ENCODE measurements around the gene HAUS1. TPM values are rescaled to one million over a fixed set of nuclear protein-coding genes. Genes with fewer than 3 reads are reported as not detected.
"Not testable (repeated sequence)": the region's sequence is repeated elsewhere in the genome, so short reads cannot be mapped to it uniquely, and the experiment has no call there.

Gene HAUS1
- total RNA-seq, 1 donor from 2014 or later: 57.0 TPM

- Mint-ChIP-seq H3K36me3 (ENCODE audit: insufficient read depth) (peaks cover 3% of the 10 kb centered on the region), H3K4me3 (ENCODE audit: low read depth) (no peak overlapping the region), H3K9me3 (ENCODE audit: low read depth) (no peaks in the 10 kb centered on the region), H3K27me3 (no peaks in the 10 kb centered on the region), H3K27ac (no peak overlapping the region), H3K4me1 (ENCODE audit: low read depth) (peaks cover 13% of the 10 kb centered on the region)
- no peak for DNase-seq (ENCODE audit: low spot score, unreplicated experiment)
- TF ChIP-seq, protein P1, sequence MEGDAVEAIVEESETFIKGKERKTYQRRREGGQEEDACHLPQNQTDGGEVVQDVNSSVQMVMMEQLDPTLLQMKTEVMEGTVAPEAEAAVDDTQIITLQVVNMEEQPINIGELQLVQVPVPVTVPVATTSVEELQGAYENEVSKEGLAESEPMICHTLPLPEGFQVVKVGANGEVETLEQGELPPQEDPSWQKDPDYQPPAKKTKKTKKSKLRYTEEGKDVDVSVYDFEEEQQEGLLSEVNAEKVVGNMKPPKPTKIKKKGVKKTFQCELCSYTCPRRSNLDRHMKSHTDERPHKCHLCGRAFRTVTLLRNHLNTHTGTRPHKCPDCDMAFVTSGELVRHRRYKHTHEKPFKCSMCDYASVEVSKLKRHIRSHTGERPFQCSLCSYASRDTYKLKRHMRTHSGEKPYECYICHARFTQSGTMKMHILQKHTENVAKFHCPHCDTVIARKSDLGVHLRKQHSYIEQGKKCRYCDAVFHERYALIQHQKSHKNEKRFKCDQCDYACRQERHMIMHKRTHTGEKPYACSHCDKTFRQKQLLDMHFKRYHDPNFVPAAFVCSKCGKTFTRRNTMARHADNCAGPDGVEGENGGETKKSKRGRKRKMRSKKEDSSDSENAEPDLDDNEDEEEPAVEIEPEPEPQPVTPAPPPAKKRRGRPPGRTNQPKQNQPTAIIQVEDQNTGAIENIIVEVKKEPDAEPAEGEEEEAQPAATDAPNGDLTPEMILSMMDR (IDR thresholded peaks at IDR 0.05; ENCODE audit: unreplicated experiment): no peak
Observed at GRCh38 chr18:46099463-46099862, 4.7 kb upstream of the HAUS1 start.

DNA sequence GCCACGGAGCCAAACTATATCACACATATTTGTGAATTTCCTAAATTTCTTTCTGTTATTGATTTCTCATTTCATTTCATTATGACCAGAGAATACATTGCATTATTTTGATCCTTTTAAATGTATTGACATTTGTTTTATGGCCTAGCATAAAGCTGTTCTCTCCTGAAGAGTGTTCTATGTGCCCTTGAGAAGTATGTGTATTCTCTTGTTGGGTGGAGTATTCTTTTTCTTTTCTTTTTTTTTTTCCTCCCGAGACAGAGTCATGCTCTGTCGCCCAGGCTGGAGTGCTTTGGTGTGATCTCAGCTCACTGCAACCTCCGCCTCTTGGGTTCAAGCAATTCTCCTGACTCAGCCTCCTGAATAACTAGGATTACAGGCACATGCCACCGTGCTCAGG lies 5.2 kb downstream of the HAUS1 start:
- H3K4me3 Mint-ChIP-seq (ENCODE audit: low read depth): no peak overlapping the region
- H3K9me3 Mint-ChIP-seq (ENCODE audit: low read depth): no peaks in the 10 kb centered on the region
- H3K27ac Mint-ChIP-seq: no peak overlapping the region
- H3K27me3 Mint-ChIP-seq: no peaks in the 10 kb centered on the region
- TF ChIP-seq, protein P1 (IDR thresholded peaks at IDR 0.05; ENCODE audit: unreplicated experiment): no peak
- peaks cover 6% of the 10 kb centered on the region for H3K4me1 Mint-ChIP-seq (ENCODE audit: low read depth)
- no peak for DNase-seq (ENCODE audit: low spot score, unreplicated experiment)
- peaks cover 24% of the 10 kb centered on the region for H3K36me3 Mint-ChIP-seq (ENCODE audit: insufficient read depth)

GRCh38 chr18:46110406-46110805 lies 6.2 kb downstream of the HAUS1 start:
- no peak overlapping the region for H3K27ac Mint-ChIP-seq
- H3K4me3 Mint-ChIP-seq (ENCODE audit: low read depth): no peak overlapping the region
- peaks cover 26% of the 10 kb centered on the region for H3K36me3 Mint-ChIP-seq (ENCODE audit: insufficient read depth)
- H3K9me3 Mint-ChIP-seq (ENCODE audit: low read depth): no peaks in the 10 kb centered on the region
- no peak for DNase-seq (ENCODE audit: low spot score, unreplicated experiment)
- no peaks in the 10 kb centered on the region for H3K27me3 Mint-ChIP-seq
- no peaks in the 10 kb centered on the region for H3K4me1 Mint-ChIP-seq (ENCODE audit: low read depth)
- TF ChIP-seq, protein P1 (IDR thresholded peaks at IDR 0.05; ENCODE audit: unreplicated experiment): no peak

GRCh38 chr18:46113751-46114150 lies 9.6 kb downstream of the HAUS1 start:
- Mint-ChIP-seq H3K9me3 (ENCODE audit: low read depth) (no peaks in the 10 kb centered on the region), H3K27ac (no peak overlapping the region), H3K36me3 (ENCODE audit: insufficient read depth) (peaks cover 23% of the 10 kb centered on the region), H3K4me1 (ENCODE audit: low read depth) (no peaks in the 10 kb centered on the region), H3K4me3 (ENCODE audit: low read depth) (no peak overlapping the region), H3K27me3 (no peaks in the 10 kb centered on the region)
- TF ChIP-seq, protein P1 (IDR thresholded peaks at IDR 0.05; ENCODE audit: unreplicated experiment): no peak
- DNase-seq (ENCODE audit: low spot score, unreplicated experiment): no peak

DNA sequence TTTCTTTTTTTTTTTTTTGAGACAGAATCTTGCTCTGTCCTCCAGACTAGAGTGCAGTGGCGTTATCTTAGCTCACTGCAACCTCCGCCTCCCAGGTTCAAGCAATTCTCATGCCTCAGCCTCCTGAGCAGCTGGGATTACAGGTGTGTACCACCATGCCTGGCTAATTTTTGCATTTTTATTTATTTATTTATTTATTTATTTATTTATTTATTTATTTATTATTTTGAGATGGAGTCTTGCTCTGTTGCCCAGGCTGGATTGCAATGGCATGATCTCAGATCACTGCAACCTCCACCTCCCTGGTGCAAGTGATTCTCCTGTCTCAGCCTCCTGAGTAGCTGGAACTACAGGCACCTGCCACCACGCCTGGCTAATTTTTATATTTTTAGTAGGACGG lies 22.4 kb downstream of the HAUS1 start:
- H3K4me3 Mint-ChIP-seq (ENCODE audit: low read depth); H3K27ac Mint-ChIP-seq; H3K4me1 Mint-ChIP-seq (ENCODE audit: low read depth); H3K27me3 Mint-ChIP-seq; H3K9me3 Mint-ChIP-seq (ENCODE audit: low read depth); DNase-seq (ENCODE audit: low spot score, unreplicated experiment): not testable (repeated sequence)
- peaks cover 27% of the 10 kb centered on the region for H3K36me3 Mint-ChIP-seq (ENCODE audit: insufficient read depth)

DNA sequence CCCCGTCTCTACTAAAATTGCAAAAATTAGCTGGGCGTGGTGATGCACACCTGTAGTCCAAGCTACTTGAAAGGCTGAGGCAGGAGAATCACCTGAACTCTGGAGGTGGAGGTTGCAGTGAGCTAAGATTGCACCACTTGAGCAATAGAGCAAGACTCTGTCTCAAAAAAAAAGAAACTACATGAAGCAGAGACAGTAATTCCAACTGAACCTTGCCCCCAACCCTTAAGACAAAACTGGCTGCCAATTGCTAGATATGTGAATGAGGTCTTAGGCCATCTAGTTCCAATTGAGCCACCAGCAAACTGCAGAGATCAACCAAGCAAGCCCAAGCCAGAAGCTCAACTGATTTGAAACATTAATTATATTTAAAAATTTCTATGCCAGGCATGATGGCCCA lies 25.9 kb downstream of the HAUS1 start:
- no peak overlapping the region for H3K4me3 Mint-ChIP-seq (ENCODE audit: low read depth)

GRCh38 chr18:46130549-46130948 lies 26.4 kb downstream of the HAUS1 start:
- H3K27ac Mint-ChIP-seq: peak overlapping the region; percentile 40
- DNase-seq (ENCODE audit: low spot score, unreplicated experiment); H3K9me3 Mint-ChIP-seq (ENCODE audit: low read depth); H3K27me3 Mint-ChIP-seq; H3K4me1 Mint-ChIP-seq (ENCODE audit: low read depth); H3K4me3 Mint-ChIP-seq (ENCODE audit: low read depth): not testable (repeated sequence)
- peaks cover 21% of the 10 kb centered on the region for H3K36me3 Mint-ChIP-seq (ENCODE audit: insufficient read depth)

More for the DNA sequence above, 25.9 kb downstream of the HAUS1 start:
- Mint-ChIP-seq H3K27ac (no peak overlapping the region), H3K4me1 (ENCODE audit: low read depth) (no peaks in the 10 kb centered on the region), H3K9me3 (ENCODE audit: low read depth) (no peaks in the 10 kb centered on the region), H3K36me3 (ENCODE audit: insufficient read depth) (peaks cover 21% of the 10 kb centered on the region), H3K27me3 (no peaks in the 10 kb centered on the region)
- TF ChIP-seq, protein P1 (IDR thresholded peaks at IDR 0.05; ENCODE audit: unreplicated experiment): no peak
- no peak for DNase-seq (ENCODE audit: low spot score, unreplicated experiment)
